Measurements from ENCODE around the gene OSBPL8.

DNA sequence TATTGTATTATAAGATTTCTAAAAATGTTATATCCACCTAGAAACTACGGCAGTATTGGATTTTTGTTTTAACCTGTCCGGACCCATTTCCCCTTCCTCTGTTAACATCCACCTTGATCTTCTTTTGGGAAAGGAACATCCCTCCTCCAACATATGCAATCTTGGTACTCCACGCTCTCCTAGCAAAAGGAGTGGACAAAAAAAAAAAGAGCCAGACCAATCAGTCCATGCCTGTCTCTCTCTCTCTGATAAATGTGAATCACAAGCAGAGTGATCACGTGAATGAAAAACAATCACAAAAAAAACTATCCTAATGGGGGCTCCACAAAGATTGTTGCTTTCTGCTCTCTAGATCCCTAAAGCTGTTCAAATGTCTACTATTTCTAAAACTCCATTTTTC is 27.1 kb downstream of the OSBPL8 start:
- TF ChIP-seq, protein P1, sequence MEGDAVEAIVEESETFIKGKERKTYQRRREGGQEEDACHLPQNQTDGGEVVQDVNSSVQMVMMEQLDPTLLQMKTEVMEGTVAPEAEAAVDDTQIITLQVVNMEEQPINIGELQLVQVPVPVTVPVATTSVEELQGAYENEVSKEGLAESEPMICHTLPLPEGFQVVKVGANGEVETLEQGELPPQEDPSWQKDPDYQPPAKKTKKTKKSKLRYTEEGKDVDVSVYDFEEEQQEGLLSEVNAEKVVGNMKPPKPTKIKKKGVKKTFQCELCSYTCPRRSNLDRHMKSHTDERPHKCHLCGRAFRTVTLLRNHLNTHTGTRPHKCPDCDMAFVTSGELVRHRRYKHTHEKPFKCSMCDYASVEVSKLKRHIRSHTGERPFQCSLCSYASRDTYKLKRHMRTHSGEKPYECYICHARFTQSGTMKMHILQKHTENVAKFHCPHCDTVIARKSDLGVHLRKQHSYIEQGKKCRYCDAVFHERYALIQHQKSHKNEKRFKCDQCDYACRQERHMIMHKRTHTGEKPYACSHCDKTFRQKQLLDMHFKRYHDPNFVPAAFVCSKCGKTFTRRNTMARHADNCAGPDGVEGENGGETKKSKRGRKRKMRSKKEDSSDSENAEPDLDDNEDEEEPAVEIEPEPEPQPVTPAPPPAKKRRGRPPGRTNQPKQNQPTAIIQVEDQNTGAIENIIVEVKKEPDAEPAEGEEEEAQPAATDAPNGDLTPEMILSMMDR (IDR thresholded peaks at IDR 0.05), result no peak
- TF ChIP-seq POLR2A (IDR thresholded peaks at IDR 0.05), result no peak

Measured in body of pancreas (tissue), 4 donors.